ENCODE measurements around the gene EXOSC7.

DNA sequence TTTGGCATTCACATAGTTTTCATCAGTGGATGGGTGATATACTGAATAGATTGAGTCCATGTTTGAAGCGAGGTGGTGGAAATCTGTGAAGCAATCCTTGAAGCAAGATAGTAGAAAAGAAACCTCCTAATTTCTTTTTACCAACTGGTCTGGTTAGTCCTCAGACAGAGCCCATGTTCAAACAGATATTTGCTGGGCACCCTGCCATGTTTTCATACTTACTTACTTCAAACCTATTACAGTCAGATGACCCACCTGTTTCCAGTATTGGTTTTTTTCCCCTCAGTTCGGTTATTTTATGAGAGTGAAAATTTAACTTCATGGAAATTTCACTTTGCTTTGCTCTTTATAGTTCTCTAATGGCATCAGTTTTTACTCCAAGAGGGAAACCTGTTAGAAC, 23.7 kb downstream of the EXOSC7 start:
- TF ChIP-seq, protein P1, sequence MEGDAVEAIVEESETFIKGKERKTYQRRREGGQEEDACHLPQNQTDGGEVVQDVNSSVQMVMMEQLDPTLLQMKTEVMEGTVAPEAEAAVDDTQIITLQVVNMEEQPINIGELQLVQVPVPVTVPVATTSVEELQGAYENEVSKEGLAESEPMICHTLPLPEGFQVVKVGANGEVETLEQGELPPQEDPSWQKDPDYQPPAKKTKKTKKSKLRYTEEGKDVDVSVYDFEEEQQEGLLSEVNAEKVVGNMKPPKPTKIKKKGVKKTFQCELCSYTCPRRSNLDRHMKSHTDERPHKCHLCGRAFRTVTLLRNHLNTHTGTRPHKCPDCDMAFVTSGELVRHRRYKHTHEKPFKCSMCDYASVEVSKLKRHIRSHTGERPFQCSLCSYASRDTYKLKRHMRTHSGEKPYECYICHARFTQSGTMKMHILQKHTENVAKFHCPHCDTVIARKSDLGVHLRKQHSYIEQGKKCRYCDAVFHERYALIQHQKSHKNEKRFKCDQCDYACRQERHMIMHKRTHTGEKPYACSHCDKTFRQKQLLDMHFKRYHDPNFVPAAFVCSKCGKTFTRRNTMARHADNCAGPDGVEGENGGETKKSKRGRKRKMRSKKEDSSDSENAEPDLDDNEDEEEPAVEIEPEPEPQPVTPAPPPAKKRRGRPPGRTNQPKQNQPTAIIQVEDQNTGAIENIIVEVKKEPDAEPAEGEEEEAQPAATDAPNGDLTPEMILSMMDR (IDR thresholded peaks at IDR 0.05) = no peak
- no peak for TF ChIP-seq POLR2A (IDR thresholded peaks at IDR 0.05)

Data from transverse colon (tissue), 3 donors.